Suprapubic skin (tissue), 4 donors: ENCODE results near the gene CRTAC1. TPM values are rescaled to one million over a fixed set of nuclear protein-coding genes. Genes with fewer than 3 reads are reported as not detected.

Source experiments
- DNase-seq, 2 donors: peaks; one replicate each; pipeline ENCODE4 v3.0.0-alpha.2; 2019; ENCODE audit warnings: low spot score in 2 of 2
- H3K27ac ChIP-seq: fragments of 200-600 bp; sonication (generic); one replicate; pipeline ENCODE4 v1.5.1; 2019
- H3K27me3 ChIP-seq: fragments of 200-600 bp; sonication (generic); one replicate; pipeline ENCODE4 v1.5.1; 2019
- H3K36me3 ChIP-seq: fragments of 200-600 bp; sonication (generic); one replicate; pipeline ENCODE4 v1.5.1; 2019
- H3K4me1 ChIP-seq: fragments of 200-600 bp; sonication (generic); one replicate; pipeline ENCODE4 v1.5.1; 2019
- H3K4me3 ChIP-seq: fragments of 200-600 bp; sonication (generic); one replicate; pipeline ENCODE4 v1.5.1; 2019; ENCODE audit warnings: mild to moderate bottlenecking
- H3K9me3 ChIP-seq: fragments of 200-600 bp; sonication (generic); one replicate; pipeline ENCODE4 v1.5.1; 2019
- CTCF ChIP-seq, 2 donors: fragments of 200-600 bp in 1 of 2; fragments of 450-650 bp in 1 of 2; sonication (generic) in 1 of 2; IDR thresholded peaks; one replicate each; pipeline ENCODE4 v1.5.1; 2016 to 2019; ENCODE audit warnings: antibody characterized with exemption in 2 of 2, mild to moderate bottlenecking in 1 of 2, moderate library complexity in 1 of 2
- EP300 ChIP-seq: sonication (generic); formaldehyde crosslinking; IDR thresholded peaks from one replicate; pipeline ENCODE4 v1.6.1; 2017; ENCODE audit warnings: antibody characterized with exemption
- POLR2A ChIP-seq, 2 donors: fragments of 450-650 bp; IDR thresholded peaks; one replicate each; pipeline ENCODE4 v1.6.1; 2017; ENCODE audit warnings: antibody characterized with exemption in 2 of 2, mild to moderate bottlenecking in 2 of 2, moderate library complexity in 2 of 2
- POLR2AphosphoS5 ChIP-seq, 3 donors: sonication (generic); formaldehyde crosslinking; IDR thresholded peaks; one replicate each; pipeline ENCODE4 v1.6.1; 2017; ENCODE audit warnings: antibody characterized with exemption in 3 of 3
- WGBS: methylation state at CpG from one replicate; pipeline ENCODE4 v1.1.5; 2018; 5-methylcytosine and 5-hydroxymethylcytosine counted together
- total RNA-seq, 4 donors: library from RNA; depleted of rRNA; stranded (reverse); fragments of >200 nt; gene quantifications; one replicate each; pipeline ENCODE4 v1.1.0, GENCODE V29; 2016

CRTAC1 gene
- total RNA-seq, 4 donors from 2014 or later, result 1.3 to 5.1 (median 2.2) TPM

GRCh38 chr10:97920865-97921264 lies 109.6 kb downstream of the CRTAC1 start:
- Histone ChIP-seq H3K27me3 (peaks cover 18% of the 10 kb centered on the region), H3K4me1 (peaks cover 26% of the 10 kb centered on the region), H3K9me3 (no peaks in the 10 kb centered on the region), H3K27ac (no peak overlapping the region), H3K36me3 (no peaks in the 10 kb centered on the region), H3K4me3 (no peak overlapping the region)
- DNase-seq, result no peak
- WGBS, result 57% methylated on average over 4 of the region's 4 CpGs
- TF ChIP-seq POLR2A (IDR thresholded peaks at IDR 0.05), result no peak
- TF ChIP-seq POLR2AphosphoS5 (IDR thresholded peaks at IDR 0.05), result no peak

GRCh38 chr10:97919012-97919411 lies 111.4 kb downstream of the CRTAC1 start:
- Histone ChIP-seq H3K36me3 (no peaks in the 10 kb centered on the region), H3K4me1 (peaks cover 39% of the 10 kb centered on the region), H3K27ac (no peak overlapping the region), H3K9me3 (no peaks in the 10 kb centered on the region), H3K4me3 (no peak overlapping the region), H3K27me3 (peaks cover 15% of the 10 kb centered on the region)
- no peak for TF ChIP-seq POLR2A (IDR thresholded peaks at IDR 0.05)
- WGBS, result 6% methylated on average over 2 of the region's 3 CpGs
- no peak for DNase-seq

GRCh38 chr10:97916586-97916985 lies 113.8 kb downstream of the CRTAC1 start:
- peaks cover 34% of the 10 kb centered on the region for H3K4me1 ChIP-seq
- H3K9me3 ChIP-seq, result no peaks in the 10 kb centered on the region
- H3K36me3 ChIP-seq, result no peaks in the 10 kb centered on the region
- DNase-seq, result no peak
- no peak overlapping the region for H3K27ac ChIP-seq
- peaks cover 17% of the 10 kb centered on the region for H3K27me3 ChIP-seq
- WGBS, result 23% methylated on average over 4 of the region's 4 CpGs
- no peak for TF ChIP-seq POLR2AphosphoS5 (IDR thresholded peaks at IDR 0.05)
- no peak for TF ChIP-seq POLR2A (IDR thresholded peaks at IDR 0.05)
- TF ChIP-seq EP300, result no peak
- TF ChIP-seq CTCF (IDR thresholded peaks at IDR 0.05), result no peak
- no peak overlapping the region for H3K4me3 ChIP-seq

- 50% methylated on average over 17 of the region's 21 CpGs for WGBS
- H3K4me3 ChIP-seq, result no peak overlapping the region
- H3K9me3 ChIP-seq, result no peaks in the 10 kb centered on the region
- no peaks in the 10 kb centered on the region for H3K36me3 ChIP-seq
- TF ChIP-seq POLR2AphosphoS5 (IDR thresholded peaks at IDR 0.05), result no peak
- TF ChIP-seq POLR2A (IDR thresholded peaks at IDR 0.05), result no peak
- no peak for TF ChIP-seq EP300
- TF ChIP-seq CTCF (IDR thresholded peaks at IDR 0.05), result no peak
- DNase-seq, result no peak
- peaks cover 14% of the 10 kb centered on the region for H3K27me3 ChIP-seq
- no peak overlapping the region for H3K27ac ChIP-seq
- peaks cover 31% of the 10 kb centered on the region for H3K4me1 ChIP-seq
These were observed 114.9 kb downstream of the CRTAC1 start for GRCh38 chr10:97915346-97916131.

GRCh38 chr10:97914837-97915211 lies 115.6 kb downstream of the CRTAC1 start:
- Histone ChIP-seq H3K27ac (no peak overlapping the region), H3K36me3 (no peaks in the 10 kb centered on the region), H3K9me3 (no peaks in the 10 kb centered on the region), H3K4me1 (peaks cover 31% of the 10 kb centered on the region), H3K27me3 (peaks cover 14% of the 10 kb centered on the region), H3K4me3 (no peak overlapping the region)
- no peak for TF ChIP-seq POLR2A (IDR thresholded peaks at IDR 0.05)
- peak; percentile 46 to 94 for TF ChIP-seq CTCF (IDR thresholded peaks at IDR 0.05)
- WGBS, result no CpG with 5 or more reads among the region's 11 CpGs
- DNase-seq, result peak; percentile 76 to 85

- Histone ChIP-seq H3K4me1 (peaks cover 31% of the 10 kb centered on the region), H3K36me3 (no peaks in the 10 kb centered on the region), H3K4me3 (no peak overlapping the region), H3K9me3 (no peaks in the 10 kb centered on the region), H3K27ac (no peak overlapping the region), H3K27me3 (peaks cover 14% of the 10 kb centered on the region)
- TF ChIP-seq POLR2A (IDR thresholded peaks at IDR 0.05), result no peak
- WGBS, result 54% methylated on average over 10 of the region's 10 CpGs
- no peak for DNase-seq
These were observed 116.1 kb downstream of the CRTAC1 start for GRCh38 chr10:97914171-97914836.
